ENCODE data around the gene IARS2.

- TF ChIP-seq, protein P1, sequence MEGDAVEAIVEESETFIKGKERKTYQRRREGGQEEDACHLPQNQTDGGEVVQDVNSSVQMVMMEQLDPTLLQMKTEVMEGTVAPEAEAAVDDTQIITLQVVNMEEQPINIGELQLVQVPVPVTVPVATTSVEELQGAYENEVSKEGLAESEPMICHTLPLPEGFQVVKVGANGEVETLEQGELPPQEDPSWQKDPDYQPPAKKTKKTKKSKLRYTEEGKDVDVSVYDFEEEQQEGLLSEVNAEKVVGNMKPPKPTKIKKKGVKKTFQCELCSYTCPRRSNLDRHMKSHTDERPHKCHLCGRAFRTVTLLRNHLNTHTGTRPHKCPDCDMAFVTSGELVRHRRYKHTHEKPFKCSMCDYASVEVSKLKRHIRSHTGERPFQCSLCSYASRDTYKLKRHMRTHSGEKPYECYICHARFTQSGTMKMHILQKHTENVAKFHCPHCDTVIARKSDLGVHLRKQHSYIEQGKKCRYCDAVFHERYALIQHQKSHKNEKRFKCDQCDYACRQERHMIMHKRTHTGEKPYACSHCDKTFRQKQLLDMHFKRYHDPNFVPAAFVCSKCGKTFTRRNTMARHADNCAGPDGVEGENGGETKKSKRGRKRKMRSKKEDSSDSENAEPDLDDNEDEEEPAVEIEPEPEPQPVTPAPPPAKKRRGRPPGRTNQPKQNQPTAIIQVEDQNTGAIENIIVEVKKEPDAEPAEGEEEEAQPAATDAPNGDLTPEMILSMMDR (IDR thresholded peaks at IDR 0.05): no peak
- TF ChIP-seq POLR2AphosphoS5 (IDR thresholded peaks at IDR 0.05): no peak
Observed at GRCh38 chr1:220164517-220164916, 70.6 kb downstream of the IARS2 start.
